ENCODE results near the gene LTBR.

- TF ChIP-seq CTCF (IDR thresholded peaks at IDR 0.05), result no peak
- TF ChIP-seq SIN3A (IDR thresholded peaks at IDR 0.05; ENCODE audit: borderline replicate concordance, insufficient read depth, low read depth, low read length), result no peak
- TF ChIP-seq POLR2AphosphoS5 (IDR thresholded peaks at IDR 0.05; ENCODE audit: low read depth, low read length), result no peak
- TF ChIP-seq REST (IDR thresholded peaks at IDR 0.05; ENCODE audit: insufficient read depth in 1 of 2, low read depth in 2 of 2, low read length in 1 of 2), result no peak
Measured at GRCh38 chr12:6424866-6425265, 40.9 kb downstream of the LTBR start.
